ENCODE measurements around the gene CDH13.

CDH13 gene

GRCh38 chr16:83125999-83126568 lies 499.3 kb downstream of the CDH13 start:
- TF ChIP-seq FOXP2 (optimal IDR thresholded peaks at IDR 0.05; ENCODE audit: borderline replicate concordance, extremely low read depth, extremely low read length, insufficient read depth), result no peak
- no peak for TF ChIP-seq REST (IDR thresholded peaks at IDR 0.05; ENCODE audit: insufficient read depth in 1 of 2, low read depth in 2 of 2, low read length in 2 of 2)

GRCh38 chr16:83128041-83128440 lies 501.3 kb downstream of the CDH13 start:
- TF ChIP-seq REST (IDR thresholded peaks at IDR 0.05; ENCODE audit: insufficient read depth in 1 of 2, low read depth in 2 of 2, low read length in 2 of 2) (no peak), SIN3A (IDR thresholded peaks at IDR 0.05; ENCODE audit: borderline replicate concordance, insufficient read depth, low read length) (no peak), TAF1 (IDR thresholded peaks at IDR 0.05; ENCODE audit: borderline replicate concordance, insufficient read depth, low read length) (no peak), POLR2AphosphoS5 (IDR thresholded peaks at IDR 0.05; ENCODE audit: low read depth, low read length) (no peak), FOXP2 (optimal IDR thresholded peaks at IDR 0.05; ENCODE audit: borderline replicate concordance, extremely low read depth, extremely low read length, insufficient read depth) (no peak)

GRCh38 chr16:83130039-83130438 lies 503.3 kb downstream of the CDH13 start:
- TF ChIP-seq TAF1 (IDR thresholded peaks at IDR 0.05; ENCODE audit: borderline replicate concordance, insufficient read depth, low read length), result no peak
- TF ChIP-seq POLR2AphosphoS5 (IDR thresholded peaks at IDR 0.05; ENCODE audit: low read depth, low read length), result no peak
- no peak for TF ChIP-seq SIN3A (IDR thresholded peaks at IDR 0.05; ENCODE audit: borderline replicate concordance, insufficient read depth, low read length)
- TF ChIP-seq FOXP2 (optimal IDR thresholded peaks at IDR 0.05; ENCODE audit: borderline replicate concordance, extremely low read depth, extremely low read length, insufficient read depth), result no peak
- no peak for TF ChIP-seq REST (IDR thresholded peaks at IDR 0.05; ENCODE audit: insufficient read depth in 1 of 2, low read depth in 2 of 2, low read length in 2 of 2)

GRCh38 chr16:83134638-83135037 lies 507.9 kb downstream of the CDH13 start:
- TF ChIP-seq SIN3A (IDR thresholded peaks at IDR 0.05; ENCODE audit: borderline replicate concordance, insufficient read depth, low read length) (no peak), REST (IDR thresholded peaks at IDR 0.05; ENCODE audit: insufficient read depth in 1 of 2, low read depth in 2 of 2, low read length in 2 of 2) (no peak), POLR2AphosphoS5 (IDR thresholded peaks at IDR 0.05; ENCODE audit: low read depth, low read length) (no peak), TAF1 (IDR thresholded peaks at IDR 0.05; ENCODE audit: borderline replicate concordance, insufficient read depth, low read length) (no peak), FOXP2 (optimal IDR thresholded peaks at IDR 0.05; ENCODE audit: borderline replicate concordance, extremely low read depth, extremely low read length, insufficient read depth) (no peak)

GRCh38 chr16:83136419-83136818 lies 509.6 kb downstream of the CDH13 start:
- TF ChIP-seq SIN3A (IDR thresholded peaks at IDR 0.05; ENCODE audit: borderline replicate concordance, insufficient read depth, low read length) (no peak), FOXP2 (optimal IDR thresholded peaks at IDR 0.05; ENCODE audit: borderline replicate concordance, extremely low read depth, extremely low read length, insufficient read depth) (no peak), TAF1 (IDR thresholded peaks at IDR 0.05; ENCODE audit: borderline replicate concordance, insufficient read depth, low read length) (no peak), POLR2AphosphoS5 (IDR thresholded peaks at IDR 0.05; ENCODE audit: low read depth, low read length) (no peak), REST (IDR thresholded peaks at IDR 0.05; ENCODE audit: insufficient read depth in 1 of 2, low read depth in 2 of 2, low read length in 2 of 2) (no peak)
